Transverse colon (tissue), 4 donors: ENCODE measurements around the gene TNRC6B.

Source experiments
- CTCF ChIP-seq, 5 experiments: fragments of 200-600 bp in 3 of 5; fragments of 450-650 bp in 2 of 5; sonication (generic) in 3 of 5; IDR thresholded peaks; 1 replicate in 2 of 5; 2 replicates in 3 of 5; pipeline ENCODE4 v1.5.1; 2016 to 2017; ENCODE audit warnings: antibody characterized with exemption in 5 of 5, inconsistent platforms in 3 of 5, mild to moderate bottlenecking in 2 of 5, moderate library complexity in 1 of 5
- EP300 ChIP-seq: sonication (generic); formaldehyde crosslinking; IDR thresholded peaks from one replicate; pipeline ENCODE4 v1.6.1; 2017; ENCODE audit warnings: antibody characterized with exemption, low read depth
- POLR2A ChIP-seq: fragments of 450-650 bp; IDR thresholded peaks from one replicate; pipeline ENCODE4 v1.6.1; 2016; ENCODE audit warnings: antibody characterized with exemption, mild to moderate bottlenecking, moderate library complexity
- POLR2AphosphoS5 ChIP-seq, 3 donors: sonication (generic); formaldehyde crosslinking; IDR thresholded peaks; one replicate each; pipeline ENCODE4 v1.6.1; 2016; ENCODE audit warnings: antibody characterized with exemption in 3 of 3

DNA sequence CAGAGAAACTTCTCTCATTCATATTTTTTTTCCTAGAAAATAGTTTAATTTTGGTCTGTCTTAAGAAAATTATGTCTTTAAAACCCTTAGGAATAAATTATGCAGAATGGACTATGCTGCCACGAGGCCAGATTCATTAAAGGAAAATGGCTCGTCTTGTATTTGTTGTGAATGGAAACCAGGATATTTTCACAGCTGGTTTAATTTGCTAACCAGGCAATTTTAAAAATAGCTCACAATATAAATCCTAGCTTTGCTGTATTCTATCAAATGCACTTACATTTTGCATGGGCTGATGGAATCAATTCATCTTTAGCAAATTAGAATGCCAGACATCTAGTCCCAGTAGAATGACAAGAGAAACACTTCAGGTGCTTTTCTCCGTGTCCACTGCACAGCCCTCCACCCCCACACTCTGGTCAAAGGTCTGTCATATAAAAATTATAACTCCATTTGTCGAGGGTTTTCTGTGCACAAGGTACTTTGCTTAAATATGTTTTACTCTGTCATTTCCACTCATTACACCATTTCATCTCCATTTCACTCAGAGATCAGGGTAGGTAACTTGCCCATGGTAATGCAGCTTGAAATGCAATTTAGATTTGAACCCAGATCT lies 20.3 kb upstream of the TNRC6B start:
- TF ChIP-seq CTCF (IDR thresholded peaks at IDR 0.05) (no peak), POLR2AphosphoS5 (IDR thresholded peaks at IDR 0.05) (no peak), EP300 (no peak), POLR2A (no peak)
